Activated CD8-positive, alpha-beta memory T cell treated with anti-CD3 and anti-CD28 coated beads, Interleukin-2, amount 50 U/mL, for 1 hour (primary cell): ENCODE data around the gene MRC2.

ENCODE experiments used
- DNase-seq: peaks from one replicate; pipeline ENCODE4 v3.0.0-alpha.2; 2020; ENCODE audit errors: extremely low read depth

MRC2 gene

DNA sequence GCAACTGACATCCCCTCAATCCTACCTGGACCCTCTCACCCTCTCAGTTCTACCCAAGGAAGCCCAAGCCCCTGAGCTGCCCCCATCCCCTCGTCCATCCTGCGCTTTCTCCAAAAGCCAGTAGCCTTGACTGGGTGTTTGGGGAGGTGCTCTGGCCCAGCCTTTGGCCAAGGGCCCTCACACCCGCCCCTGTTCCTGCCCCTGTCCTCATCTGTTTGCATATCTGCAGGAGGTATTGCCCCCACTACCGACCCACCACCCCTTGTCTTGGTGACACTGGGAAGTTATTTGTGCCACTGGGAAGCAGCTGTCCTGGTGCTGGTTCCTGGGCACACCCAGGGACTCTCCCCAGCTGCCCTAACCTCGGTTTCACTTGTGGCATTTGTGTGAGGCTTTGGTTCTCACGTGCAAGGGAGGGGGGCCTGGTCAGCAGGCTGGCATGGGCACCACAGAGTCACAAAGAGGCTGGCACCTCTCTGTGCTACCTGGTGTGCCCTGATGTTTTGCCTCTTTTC, 75.3 kb downstream of the MRC2 start:
- DNase-seq = no peak

DNA sequence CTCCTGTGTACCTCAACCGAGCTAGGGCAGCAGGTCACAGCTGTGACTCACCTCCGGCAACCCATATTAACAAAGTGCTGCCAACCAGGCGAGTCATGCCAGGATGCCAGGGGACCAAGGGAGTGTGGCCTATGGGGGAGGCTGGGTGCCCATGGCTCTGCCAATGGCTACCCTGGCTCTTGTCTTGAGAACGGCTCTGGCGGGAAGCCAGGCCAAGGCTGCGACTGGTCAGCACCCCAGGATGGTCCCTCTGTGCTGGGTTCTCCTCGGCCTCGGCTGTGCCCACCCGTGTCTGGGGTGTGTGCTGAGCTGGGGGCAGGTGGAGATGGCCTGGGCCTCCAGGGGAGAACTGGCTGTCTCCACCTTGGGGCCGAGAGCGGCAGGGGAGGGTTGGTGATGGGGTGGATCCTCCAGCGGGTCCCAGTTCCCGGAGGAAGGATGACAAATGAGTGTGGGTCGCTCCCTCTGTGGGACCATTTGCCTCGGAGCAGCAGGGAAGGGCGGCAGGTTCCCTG, 75.8 kb downstream of the MRC2 start:
- DNase-seq = no peak

- DNase-seq = peak; percentile 19
These were observed 76.4 kb downstream of the MRC2 start for GRCh38 chr17:62703776-62704380.

GRCh38 chr17:62704381-62704971, 77.0 kb downstream of the MRC2 start:
- no peak for DNase-seq

GRCh38 chr17:62705156-62705777, 77.8 kb downstream of the MRC2 start:
- DNase-seq = no peak

- no peak for DNase-seq
These were observed 78.5 kb downstream of the MRC2 start for GRCh38 chr17:62705778-62706597.

GRCh38 chr17:62706598-62707424, 79.3 kb downstream of the MRC2 start:
- DNase-seq = no peak

DNA sequence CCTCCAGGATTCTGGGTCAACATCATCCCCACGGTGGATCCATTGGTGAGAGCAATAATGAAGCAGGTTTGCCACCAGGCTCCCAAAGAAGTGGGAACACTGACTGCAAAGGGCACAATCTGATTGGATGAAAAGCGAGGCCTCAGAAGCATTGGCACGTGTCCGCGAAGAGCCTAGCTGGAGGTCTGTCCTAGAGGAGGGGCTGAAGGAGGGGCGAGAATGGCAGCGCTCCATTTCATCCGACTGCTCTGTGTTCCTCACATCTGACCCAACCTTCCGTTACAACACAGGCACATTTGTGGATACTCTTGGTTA, 79.9 kb downstream of the MRC2 start:
- DNase-seq = no peak

- no peak for DNase-seq
These were observed 81.1 kb downstream of the MRC2 start for GRCh38 chr17:62708587-62708986.

DNA sequence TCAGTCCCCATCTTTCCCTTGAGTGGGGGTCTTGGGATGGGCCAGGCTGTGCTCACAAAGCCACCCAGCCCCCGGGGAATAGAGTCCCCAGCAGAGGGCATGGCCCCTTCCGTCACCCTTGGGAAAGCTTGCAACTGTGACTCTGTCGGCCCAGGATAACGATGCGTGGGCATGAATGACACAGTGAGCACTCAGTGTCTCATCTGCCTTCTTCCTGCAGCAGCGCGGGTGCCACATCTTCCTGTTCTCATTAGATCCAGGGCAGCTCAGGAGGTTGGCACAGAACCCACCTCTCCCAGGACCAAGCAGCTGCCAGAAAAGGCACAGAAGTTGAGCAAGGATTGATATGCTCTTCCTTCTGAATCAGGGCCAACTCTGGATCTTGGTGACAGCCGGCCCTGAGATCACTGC, 84.7 kb downstream of the MRC2 start:
- DNase-seq = no peak

- no peak for DNase-seq
These were observed 85.8 kb downstream of the MRC2 start for GRCh38 chr17:62713086-62713881.

GRCh38 chr17:62714016-62714777, 86.7 kb downstream of the MRC2 start:
- no peak for DNase-seq

- no peak for DNase-seq
These were observed 88.5 kb downstream of the MRC2 start for GRCh38 chr17:62715882-62716390.

DNA sequence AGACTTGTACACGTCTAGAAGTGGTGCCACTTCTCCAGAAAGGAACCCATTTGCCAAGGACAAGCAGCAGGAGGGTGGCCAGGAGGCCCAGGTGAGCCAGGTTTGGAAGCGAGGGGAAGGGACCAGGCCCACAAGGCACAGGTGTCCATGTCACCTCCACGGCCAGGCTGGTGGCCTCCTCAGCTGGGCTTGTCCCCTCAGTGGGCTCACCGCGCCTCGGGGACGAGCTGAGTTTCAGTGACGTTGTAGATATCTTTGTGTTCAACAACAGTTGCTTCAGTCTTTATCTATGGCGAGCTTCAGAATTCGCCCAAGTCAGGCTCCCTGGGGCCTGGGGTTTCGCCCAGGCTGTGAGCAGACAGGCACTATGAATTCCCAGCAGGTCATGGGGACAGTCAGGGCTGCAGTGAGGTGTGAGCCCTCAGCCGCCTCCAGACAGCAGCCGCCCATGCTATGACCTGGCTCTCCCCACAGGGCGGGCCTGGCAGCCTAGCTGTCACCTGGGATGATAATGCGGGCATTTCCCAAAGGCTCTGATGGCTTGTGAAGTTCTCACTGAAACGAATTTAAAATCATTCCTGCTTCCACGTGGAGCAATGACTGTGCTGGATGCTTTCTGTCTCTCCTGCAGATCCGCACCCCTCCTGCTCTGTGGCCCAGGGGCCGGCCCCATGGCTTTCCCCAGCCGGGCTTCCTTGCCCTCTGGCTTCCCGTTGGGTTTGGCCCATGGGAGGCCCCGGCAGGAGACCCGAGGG, 89.5 kb downstream of the MRC2 start:
- no peak for DNase-seq

DNA sequence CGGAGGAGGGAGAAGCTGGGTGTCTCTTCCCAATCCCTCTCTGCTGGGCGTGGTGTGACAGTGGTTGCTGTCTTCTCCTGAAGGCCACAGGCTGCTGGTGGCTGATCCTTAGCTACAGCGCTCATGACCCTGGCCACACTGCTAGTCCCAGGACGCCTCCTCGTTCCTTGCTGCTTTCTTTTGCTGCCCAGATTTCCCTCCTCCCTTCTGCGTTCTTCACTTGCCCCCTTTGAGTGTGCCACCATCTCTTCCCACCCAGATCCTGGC, 90.1 kb downstream of the MRC2 start:
- DNase-seq = no peak

DNA sequence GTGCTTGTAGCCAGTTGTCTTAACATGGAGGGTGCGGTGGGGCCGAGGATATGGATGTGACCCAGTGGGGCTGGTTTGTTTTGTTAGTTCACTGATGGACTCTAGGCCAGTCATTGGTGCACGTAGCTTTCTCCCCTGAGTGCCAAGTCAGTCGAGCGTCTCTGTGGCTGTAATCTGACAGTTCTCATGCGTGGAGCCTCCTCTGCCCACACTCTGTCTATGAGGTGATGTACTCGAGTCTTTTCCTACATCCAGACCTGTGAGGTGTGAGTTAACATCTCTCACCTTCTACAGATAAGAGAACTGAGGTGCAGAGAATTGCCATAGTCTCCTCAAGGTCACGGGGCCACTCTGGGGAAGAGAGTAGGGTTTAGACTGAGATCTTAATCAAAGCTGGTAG, 90.4 kb downstream of the MRC2 start:
- no peak for DNase-seq

DNA sequence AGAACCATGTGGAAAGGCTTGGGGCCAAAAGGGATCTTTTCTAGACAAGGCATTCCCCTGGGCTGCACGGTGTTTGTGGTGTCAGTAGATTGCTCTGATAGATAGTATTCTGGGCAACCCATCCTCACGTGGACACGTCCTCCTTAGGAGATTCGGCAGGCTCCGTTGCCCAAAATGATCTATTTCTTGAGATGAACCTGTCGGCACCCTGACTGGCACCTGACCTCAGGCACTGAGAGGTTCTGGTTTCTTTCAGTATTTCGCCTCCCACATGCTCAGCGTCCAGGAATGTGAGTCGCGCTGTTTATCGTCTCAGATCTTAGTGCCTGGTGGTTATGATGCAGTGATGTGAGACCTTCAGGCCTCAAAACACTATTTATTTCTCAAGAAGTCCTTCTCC, 91.0 kb downstream of the MRC2 start:
- DNase-seq = no peak

DNA sequence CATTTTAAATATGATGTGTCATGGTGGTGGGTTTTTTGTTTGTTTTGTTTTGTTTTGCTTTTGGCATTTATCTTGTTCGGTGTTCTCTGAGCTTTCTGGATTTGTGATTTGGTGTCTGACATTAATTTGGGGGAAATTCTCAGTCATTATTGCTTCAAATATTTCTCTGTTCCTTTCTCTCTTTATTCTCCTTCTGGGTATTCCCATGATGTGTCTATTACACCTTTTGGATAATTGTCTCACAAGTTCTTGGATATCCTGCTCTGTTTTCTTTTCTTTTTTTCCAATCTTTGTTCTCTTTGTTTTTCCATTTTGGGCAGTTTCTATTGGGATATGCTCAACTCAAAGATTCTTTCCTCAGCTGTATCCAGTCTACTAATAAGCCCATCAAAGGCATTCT, 92.1 kb downstream of the MRC2 start:
- DNase-seq = no peak

DNA sequence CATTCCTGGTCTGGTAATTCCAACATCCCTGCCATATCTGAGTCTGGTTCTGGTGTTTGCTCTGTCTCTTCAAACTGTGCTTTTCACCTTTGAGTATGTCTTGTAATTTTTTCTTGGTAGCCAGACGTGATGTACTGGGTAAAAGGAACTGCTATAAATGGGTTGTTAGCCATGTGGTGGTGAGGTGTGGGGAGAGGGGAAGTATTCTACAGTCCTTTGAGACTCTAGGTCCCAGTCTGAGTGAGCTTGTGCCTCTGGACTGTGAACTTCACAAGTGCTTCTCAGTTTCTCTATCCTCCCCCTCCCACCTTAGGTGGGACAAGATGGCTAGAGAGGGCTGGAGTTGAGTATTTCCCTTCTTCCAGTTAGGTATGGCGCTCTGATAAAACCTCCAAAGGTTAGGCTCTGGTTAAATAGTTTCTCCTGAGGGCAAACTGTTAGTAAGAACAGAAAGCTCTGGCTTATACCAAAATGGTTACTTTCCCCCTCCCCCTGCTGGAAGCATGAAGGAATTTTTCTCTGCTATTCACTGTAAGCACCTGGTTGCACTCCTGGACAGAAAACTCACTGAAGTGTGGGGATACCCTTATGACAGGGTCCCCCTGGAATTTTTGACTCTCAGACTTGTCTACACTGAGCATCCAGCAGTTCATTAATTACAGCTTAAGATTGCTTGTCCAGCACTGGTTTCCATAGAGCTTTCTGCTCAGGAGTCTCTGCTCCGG, 92.8 kb downstream of the MRC2 start:
- no peak for DNase-seq
